SHP77 treated with DMSO at 0.1 percent for 48 hours (cell line): ENCODE results near the gene APOC1.
"Not testable (repeated sequence)": the region's sequence is repeated elsewhere in the genome, so short reads cannot be mapped to it uniquely, and the experiment has no call there.

Source experiments
- DNase-seq: peaks from one replicate; lab custom pipeline; 2025; lab: John Stamatoyannopoulos, UW

The APOC1 gene

DNA sequence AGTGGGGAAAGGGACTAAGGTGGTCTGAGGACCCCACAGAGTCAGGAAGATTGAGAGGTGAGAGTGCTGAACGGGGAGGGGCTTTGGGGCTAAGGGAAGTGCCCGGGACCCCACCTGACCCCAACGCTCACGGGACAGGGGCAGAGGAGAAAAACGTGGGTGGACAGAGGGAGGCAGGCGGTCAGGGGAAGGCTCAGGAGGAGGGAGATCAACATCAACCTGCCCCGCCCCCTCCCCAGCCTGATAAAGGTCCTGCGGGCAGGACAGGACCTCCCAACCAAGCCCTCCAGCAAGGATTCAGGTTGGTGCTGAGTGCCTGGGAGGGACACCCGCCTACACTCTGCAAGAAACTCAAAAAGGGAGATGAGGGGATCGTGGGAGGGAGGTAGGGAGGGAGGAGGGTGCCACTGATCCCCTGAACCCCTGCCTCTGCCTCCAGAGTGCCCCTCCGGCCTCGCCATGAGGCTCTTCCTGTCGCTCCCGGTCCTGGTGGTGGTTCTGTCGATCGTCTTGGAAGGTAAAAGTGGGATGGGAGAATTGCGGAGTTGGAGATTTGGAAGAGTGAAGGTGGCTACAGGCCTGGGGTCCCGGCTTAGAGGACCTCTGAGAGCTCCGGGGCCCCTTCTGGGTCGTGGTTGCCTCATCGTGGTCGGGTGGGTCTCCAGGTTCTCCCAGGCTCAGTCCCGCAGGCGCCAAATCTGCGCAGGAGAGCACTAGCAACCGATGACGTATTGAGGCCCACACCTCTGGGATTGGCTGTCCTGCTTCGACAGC, at the start of gene APOC1:
Gene APOC1, plus strand, starts transcription at position 176 of the 774 bp plus-strand sequence. Its CDS starts 284 bp downstream, at position 460.
- DNase-seq = peak; percentile 83

DNA sequence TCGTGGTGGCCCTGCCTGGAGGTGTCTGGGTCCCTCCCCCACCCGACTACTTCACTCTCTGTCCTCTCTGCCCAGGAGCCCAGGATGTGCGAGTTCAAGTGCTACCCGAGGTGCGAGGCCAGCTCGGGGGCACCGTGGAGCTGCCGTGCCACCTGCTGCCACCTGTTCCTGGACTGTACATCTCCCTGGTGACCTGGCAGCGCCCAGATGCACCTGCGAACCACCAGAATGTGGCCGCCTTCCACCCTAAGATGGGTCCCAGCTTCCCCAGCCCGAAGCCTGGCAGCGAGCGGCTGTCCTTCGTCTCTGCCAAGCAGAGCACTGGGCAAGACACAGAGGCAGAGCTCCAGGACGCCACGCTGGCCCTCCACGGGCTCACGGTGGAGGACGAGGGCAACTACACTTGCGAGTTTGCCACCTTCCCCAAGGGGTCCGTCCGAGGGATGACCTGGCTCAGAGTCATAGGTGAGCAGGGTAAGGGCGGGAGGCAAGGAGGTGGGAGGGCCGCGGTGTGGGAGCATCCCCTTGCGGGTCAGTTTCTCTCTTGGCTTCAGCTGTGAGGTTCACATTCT, 49.1 kb upstream of the APOC1 start:
- no peak for DNase-seq

DNA sequence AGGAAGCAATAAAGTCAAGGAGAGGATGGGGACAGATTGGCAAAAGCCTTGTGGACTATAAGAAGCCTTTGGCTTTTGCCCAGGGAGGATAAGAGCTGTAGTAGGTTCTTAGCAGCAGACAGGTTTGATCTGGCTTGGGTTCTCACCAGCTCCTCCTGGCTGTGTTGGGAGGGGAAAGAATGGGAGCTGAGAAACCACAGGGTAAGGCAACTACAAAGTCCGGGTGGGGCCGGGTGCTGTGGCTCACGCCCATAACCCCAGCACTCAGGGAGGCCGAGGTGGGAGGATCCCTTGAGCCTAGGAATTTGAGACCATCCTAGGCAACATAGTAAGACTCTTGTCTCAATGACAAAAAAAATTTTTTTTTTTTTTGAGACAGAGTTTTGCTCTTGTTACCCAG, 47.7 kb upstream of the APOC1 start:
- no peak for DNase-seq

DNA sequence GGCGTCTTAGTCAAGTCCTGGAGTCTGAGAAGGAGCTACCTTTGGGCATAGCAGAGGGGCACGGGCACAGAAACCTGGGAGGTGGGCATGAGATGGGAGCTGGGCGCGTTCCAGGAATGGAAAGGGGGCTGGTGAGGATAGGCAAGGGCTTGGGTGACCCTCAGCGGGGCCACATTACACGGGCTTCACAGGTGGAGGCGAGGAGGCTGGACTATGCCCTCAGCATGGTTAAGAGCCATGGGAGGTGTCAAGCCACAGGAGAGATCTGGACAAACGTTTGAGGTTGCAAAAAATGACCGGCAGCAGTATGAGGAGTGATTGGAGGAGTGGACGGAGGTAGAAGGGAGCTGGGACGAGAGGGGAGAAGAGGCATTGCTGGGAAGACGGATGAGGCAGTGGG, 46.8 kb upstream of the APOC1 start:
- DNase-seq = no peak

DNA sequence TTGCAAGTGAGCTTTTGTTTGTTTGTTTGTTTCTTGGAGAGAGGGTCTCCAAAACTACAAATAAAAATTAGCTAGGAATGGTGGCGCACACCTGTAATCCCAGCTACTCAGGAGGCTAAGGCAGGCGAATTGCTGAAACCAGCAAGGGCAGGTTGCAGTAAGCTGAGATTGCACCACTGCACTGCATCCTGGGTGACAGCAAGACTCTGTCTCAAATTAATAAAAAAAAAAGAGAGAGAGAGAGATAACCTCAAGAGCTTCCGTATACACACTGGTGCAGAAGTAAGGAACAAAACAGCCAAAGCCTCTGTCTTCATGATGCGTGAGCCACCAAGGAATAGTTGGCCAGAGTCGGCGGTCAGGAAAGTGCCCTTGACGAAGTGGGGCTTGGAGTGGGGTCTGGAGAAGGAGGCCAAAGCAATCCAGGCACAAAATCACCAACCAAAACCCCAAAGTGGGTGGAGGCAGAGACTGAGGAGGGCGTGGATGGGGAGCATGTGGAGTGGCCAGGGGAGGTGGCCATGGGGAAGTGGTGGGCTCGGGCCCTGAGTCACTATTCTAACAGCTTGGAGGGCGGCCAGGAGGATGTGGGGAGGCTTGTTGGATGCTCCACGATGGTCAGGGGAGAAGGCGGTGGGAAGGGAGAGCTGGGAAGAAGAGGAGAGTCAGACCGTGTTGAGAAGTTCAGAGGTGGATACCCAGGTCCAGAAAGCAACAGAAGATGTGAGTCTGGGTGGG, 44.5 kb upstream of the APOC1 start:
- DNase-seq = no peak

DNA sequence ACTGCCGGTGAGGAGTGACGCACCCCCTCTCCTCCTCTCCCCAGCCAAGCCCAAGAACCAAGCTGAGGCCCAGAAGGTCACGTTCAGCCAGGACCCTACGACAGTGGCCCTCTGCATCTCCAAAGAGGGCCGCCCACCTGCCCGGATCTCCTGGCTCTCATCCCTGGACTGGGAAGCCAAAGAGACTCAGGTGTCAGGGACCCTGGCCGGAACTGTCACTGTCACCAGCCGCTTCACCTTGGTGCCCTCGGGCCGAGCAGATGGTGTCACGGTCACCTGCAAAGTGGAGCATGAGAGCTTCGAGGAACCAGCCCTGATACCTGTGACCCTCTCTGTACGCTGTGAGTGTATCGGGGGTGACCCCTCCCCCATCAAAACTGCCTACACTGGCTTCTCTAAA, 42.6 kb upstream of the APOC1 start:
- no peak for DNase-seq

DNA sequence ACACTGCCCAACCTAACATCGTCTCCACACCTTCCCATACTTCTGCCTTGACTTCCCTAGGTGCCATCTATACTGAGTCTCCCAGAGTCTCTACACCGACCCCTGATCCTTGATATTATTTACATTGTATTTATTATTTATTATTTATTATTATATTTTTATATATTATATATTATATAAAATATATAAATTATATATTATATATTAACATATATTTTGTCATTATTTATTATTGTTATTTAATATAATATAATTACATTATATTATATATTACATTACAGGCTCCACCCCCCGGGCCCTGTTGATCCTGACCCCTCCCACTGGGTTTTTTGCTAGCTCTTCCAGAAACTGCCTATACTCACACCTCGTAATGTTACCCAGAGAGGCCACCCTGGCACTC, 41.7 kb upstream of the APOC1 start:
- no peak for DNase-seq

DNA sequence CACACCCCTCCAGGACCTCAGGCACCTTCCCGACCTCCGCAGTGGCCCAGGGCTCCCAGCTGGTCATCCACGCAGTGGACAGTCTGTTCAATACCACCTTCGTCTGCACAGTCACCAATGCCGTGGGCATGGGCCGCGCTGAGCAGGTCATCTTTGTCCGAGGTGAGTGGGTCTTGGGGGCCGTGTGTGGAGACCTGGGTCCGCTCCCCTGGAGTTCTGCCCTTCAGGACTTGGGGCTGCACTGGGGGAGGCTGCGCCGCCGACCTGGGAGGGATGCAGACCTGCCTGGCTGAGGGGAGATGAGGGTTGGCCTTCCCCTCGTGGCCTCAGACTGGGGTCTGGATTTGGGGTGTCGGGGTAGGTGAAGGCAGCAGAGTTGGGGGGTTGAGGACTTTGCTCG, 40.1 kb upstream of the APOC1 start:
- no peak for DNase-seq

DNA sequence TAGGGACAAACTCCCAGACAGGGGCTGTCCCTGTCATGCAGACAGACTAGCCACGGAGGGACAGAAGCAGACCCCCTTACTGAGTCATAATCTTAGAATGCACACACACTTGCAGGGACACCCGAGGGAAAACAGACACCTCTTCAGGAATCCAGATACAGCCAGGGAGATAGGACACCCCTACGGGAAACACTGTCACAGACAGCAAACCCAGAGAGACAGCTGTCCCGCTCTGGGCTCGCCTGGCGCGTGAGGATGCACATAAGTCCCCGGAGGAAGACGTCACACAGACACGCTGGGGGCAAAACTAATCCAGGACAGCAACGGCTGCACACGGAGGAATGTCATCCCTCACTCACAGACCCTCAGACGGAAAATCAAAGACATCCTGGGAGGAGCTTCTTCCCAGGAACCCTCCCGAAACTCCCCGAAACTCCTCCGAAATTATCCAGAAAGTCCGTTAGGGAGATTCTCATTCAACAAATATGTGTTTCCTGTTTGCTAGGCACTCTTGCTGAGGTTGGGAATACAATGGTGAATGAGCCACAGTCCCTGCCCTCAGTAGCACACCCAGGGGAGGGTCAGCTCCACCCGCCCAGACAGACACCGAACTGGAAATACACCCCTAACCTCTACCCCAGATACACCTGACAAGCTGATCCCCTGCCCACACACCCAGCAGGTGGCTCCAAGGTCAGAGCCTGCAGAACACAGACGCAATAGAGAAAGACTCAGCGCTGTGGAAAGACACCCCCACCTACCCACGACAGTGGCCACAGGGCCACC, 38.5 kb upstream of the APOC1 start:
- DNase-seq = no peak

DNA sequence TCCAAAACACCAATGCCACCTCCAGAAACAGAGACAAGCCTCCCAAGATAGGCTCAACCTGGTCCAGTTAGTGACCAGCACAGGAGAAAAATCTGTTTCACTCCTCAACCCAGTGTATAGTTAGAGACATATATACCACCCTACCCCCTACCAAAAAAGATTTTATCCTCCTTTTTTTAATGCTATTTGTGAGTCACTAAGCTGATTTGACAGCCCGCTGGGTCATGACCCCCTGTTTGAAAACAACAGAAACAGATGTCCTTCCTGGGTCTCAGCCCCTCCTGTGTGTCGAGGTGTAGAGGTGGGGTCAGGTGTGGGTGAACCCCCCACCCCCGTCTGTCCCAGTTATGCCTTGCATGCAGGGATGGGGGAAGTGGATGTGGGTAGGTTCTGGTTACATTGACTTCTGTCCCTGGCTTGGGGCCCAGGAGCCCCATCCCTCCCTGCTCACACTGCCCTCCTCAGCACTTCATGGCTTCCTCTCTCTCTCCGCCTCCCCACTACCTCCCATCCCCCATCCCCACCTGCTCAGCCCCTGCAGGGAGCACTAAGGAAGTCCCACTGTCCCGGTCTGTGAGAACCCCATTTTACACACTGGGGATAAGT, 37.4 kb upstream of the APOC1 start:
- DNase-seq = no peak

DNA sequence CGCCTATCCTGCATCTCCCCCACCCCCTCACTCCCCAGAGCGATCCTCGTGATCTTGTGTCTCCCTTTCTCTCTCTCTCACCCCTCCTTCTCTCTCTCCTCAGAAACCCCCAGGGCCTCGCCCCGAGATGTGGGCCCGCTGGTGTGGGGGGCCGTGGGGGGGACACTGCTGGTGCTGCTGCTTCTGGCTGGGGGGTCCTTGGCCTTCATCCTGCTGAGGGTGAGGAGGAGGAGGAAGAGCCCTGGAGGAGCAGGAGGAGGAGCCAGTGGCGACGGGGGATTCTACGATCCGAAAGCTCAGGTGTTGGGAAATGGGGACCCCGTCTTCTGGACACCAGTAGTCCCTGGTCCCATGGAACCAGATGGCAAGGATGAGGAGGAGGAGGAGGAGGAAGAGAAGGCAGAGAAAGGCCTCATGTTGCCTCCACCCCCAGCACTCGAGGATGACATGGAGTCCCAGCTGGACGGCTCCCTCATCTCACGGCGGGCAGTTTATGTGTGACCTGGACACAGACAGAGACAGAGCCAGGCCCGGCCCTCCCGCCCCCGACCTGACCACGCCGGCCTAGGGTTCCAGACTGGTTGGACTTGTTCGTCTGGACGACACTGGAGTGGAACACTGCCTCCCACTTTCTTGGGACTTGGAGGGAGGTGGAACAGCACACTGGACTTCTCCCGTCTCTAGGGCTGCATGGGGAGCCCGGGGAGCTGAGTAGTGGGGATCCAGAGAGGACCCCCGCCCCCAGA, 36.1 kb upstream of the APOC1 start:
- no peak for DNase-seq

DNA sequence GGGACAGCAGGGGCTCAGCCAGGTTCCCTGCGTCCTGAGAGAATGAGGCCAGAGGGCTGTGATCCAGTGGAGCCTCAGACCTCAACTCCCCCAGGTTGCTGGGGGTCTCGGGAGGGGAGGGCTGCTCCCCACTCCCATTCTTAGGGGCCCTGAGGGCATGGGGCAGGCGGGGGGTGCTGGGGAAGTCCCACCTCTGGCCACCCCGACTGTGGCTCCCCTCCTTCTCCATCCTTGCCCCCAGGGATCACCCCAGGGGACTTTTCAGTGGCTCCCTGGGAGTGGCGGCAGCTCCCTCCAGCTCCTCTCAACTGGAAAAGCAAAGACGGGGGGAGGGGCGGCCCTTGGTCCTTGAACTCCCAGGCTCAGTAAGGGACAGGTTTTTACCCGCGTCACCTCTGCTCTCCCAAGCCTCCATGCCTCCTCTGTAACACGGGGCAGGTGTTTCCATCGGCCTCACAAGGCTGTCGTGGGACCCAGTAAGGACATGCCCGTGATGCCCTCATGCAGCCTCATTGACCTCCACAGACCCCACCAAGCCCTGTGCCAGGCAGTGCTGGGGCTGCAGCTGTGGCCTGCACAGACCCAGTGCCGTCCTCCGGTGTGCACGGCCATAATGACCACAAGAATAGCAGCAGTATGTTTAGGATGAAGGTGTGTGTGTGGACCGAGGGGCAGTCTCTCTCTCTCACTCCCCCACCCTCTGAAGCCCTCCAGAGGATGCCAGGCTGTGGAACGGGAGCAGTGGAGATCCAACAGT, 34.9 kb upstream of the APOC1 start:
- no peak for DNase-seq

DNA sequence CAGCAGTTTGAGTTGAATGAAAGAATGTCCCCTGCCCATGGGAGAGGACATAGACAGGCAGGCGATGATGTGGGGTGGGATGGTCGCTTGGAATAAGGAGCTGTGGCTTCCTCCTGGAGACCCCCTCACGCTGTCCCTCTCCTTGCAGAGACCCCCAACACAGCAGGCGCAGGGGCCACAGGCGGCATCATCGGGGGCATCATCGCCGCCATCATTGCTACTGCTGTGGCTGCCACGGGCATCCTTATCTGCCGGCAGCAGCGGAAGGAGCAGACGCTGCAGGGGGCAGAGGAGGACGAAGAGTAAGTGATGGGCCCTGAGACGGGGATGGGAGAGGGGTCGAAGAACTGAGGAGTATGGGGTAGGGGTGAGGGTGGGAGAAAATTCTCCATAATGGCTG, 32.3 kb upstream of the APOC1 start:
- DNase-seq = no peak

DNA sequence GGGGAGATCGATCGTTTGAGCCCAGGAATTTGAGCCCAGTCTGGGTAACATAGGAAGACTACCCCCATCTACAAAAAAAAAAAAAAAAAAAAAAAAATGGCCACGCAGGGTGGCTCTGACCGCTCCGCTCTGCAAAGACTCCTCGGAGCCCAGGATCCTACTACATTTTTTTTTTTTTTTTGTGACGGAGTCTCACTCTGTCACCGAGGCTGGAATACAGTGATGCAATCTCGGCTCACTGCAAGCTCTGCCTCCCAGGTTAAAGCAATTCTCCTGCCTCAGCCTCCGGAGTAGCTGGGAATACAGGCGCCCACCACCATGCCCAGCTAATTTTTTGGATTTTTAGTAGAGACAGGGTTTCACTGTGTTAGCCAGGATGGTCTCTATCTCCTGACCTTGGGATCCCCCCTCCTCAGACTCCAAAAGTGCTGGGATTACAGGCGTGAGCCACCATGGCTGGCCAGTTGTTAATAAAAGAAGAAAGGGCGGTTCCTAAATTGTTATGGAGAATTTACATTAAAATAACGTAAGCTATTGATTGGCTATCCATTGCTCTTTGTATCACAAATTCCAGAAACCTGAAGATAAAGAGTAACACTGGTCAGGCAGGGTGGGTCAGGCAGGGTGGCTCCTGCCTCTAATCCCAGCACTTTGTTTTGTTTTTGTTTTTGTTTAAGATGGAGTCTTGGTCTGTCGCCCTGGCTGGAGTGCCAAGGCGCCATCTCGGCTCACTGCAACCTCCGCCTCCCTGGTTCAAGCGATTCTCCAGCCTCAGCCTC, 31.6 kb upstream of the APOC1 start:
- DNase-seq = not testable (repeated sequence)

DNA sequence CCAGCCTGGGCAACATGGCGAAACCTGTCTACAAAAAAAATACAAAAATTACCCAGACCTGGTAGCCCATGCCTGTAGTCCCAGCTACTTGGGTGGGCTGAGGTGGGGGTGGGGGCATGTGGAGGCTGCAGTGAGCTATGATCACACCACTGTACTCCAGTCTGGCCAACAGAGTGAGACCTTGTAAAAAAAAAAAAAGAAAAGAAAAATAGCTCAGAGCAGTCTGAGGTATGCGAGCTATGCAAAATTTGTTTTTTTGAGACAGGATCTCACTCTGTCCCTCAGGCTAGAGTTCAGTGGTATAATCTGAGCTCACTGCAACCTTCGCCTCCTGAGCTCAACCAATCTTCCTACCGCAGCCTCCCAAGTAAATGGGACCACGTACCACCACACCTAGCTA, 30.5 kb upstream of the APOC1 start:
- DNase-seq = no peak

DNA sequence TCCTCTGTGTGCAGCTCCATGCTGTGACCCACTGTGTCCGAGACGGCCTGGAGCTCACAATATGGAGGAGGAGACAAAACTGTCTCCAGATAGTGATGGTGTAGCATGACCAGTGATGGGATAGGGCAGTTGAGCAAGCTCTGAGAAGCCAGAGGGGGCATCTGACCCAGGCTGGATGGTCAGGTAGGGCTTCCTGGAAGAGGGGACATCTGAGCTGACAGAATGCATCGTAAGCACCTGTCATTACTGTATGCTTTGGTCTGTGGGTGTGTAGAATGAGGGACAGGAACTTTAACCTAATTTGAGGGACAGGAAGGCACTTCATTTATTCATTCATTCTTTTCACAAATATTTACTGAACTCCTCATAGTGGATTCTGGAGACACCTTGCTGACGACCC, 29.8 kb upstream of the APOC1 start:
- no peak for DNase-seq

DNA sequence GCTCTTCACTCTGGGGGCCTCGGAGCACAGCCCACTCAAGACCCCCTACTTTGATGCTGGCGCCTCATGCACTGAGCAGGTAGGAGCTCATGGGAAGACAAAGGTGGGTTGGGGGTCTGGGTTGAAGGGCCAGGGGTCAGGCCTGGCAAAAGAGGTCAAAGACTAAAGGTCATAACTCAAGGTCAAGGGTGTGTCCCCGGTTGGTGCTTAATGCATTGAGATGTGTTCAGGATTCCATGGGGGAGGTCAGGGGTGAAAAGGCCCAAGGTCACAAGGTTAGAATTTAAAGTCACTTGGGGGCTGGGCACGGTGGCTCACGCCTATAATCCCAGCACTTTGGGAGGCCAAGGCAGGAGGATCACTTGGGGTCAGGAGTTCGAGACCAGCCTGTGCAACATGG, 28.3 kb upstream of the APOC1 start:
- no peak for DNase-seq

DNA sequence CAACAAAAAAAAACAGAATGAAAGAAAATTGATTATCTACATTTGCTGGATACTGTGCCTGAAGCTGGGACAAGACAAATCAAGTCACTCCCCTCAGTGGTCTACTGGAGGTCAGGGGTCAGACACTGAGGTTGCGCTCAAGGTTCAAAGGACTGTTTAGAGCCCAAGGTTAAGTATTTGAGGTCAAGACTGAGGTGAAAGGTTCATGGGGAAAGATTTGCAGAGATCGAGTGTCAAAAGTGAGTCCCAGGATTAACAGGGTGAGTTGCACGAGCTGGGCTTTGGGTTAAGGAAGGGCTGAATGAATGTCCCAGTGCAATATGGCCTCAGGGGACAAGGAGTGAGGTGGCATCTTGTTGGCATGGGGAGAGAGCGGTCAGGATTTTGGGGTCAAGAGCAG, 26.8 kb upstream of the APOC1 start:
- no peak for DNase-seq

DNA sequence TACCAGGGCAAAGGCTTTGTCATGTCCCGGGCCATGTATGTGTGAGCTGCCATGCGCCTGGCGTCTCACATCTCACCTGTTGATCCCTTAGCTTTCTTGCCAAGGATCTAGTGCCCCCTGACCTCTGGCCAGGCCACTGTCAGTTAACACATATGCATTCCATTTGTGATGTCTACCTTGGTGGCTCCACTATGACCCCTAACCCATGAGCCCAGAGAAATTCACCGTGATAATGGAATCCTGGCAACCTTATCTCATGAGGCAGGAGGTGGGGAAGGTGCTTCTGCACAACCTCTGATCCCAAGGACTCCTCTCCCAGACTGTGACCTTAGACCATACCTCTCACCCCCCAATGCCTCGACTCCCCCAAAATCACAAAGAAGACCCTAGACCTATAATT, 26.1 kb upstream of the APOC1 start:
- not testable (repeated sequence) for DNase-seq
